ENCODE measurements around the gene KMT2E.
"Not testable (repeated sequence)": the region's sequence is repeated elsewhere in the genome, so short reads cannot be mapped to it uniquely, and the experiment has no call there.

KMT2E gene

DNA sequence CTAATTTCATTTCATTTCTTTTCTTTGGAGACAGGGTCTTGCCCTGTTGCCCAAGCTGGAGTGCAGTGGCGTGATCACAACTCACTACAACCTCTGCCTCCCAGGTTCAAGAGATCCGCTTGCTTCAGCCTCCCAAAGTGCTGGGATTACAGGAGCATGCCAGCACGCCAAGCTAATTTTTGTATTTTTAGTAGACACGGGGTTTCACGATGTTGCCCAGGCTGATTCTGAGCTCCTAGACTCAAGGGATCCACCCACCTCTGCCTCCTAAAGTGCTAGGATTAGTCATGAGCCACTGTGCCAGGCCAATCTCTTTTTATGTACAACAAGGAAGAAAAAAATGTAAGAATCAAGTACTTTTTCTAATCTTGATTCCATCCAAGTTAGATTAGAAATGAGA, 10.7 kb upstream of the KMT2E start:
- no peaks in the 10 kb centered on the region for H3K27me3 ChIP-seq
- H3K4me3 ChIP-seq (ENCODE audit: low read depth in 1 of 2, low read length in 1 of 2) = no peak overlapping the region
- H3K36me3 ChIP-seq = peaks cover 7% of the 10 kb centered on the region
- H3K9me3 ChIP-seq = no peaks in the 10 kb centered on the region
- TF ChIP-seq, protein P1, sequence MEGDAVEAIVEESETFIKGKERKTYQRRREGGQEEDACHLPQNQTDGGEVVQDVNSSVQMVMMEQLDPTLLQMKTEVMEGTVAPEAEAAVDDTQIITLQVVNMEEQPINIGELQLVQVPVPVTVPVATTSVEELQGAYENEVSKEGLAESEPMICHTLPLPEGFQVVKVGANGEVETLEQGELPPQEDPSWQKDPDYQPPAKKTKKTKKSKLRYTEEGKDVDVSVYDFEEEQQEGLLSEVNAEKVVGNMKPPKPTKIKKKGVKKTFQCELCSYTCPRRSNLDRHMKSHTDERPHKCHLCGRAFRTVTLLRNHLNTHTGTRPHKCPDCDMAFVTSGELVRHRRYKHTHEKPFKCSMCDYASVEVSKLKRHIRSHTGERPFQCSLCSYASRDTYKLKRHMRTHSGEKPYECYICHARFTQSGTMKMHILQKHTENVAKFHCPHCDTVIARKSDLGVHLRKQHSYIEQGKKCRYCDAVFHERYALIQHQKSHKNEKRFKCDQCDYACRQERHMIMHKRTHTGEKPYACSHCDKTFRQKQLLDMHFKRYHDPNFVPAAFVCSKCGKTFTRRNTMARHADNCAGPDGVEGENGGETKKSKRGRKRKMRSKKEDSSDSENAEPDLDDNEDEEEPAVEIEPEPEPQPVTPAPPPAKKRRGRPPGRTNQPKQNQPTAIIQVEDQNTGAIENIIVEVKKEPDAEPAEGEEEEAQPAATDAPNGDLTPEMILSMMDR (IDR thresholded peaks at IDR 0.05) = no peak
- peak overlapping the region; percentile 51 for H3K27ac ChIP-seq
- peaks cover 17 to 48% of the 10 kb centered on the region in 2 experiments for H3K4me1 ChIP-seq (ENCODE audit: control insufficient read depth in 1 of 2, insufficient read depth in 1 of 2, low read depth in 1 of 2, low read length in 1 of 2)

DNA sequence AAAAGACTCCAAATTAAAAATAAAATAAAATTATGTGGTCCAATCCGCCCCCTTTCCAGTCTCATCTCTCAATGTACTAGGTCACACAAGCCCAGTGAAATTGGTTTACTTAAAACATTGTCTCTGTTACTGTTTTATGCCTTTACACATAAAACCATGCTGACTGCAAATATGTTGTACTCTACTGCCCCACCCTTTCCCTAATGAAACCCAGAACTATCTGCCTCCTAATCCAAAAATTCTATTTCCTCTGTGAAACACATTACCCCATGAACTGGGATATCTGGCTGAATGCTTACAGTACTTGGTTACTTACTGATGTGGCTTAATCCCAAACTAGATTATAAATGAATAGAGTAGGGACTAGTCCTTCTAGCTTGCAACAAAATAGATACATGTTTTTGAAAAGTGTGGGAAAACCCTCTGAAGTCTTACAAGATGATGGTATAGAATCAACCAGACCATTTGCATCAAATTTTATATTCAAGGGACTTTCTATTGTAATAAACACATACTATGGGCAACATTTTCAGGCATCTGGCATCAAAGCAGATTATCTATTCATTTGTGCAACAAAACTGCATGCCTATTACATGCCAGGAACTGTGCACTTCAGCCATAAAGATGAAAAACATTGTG, 10.0 kb upstream of the KMT2E start:
- Histone ChIP-seq H3K4me3 (ENCODE audit: low read depth in 1 of 2, low read length in 1 of 2) (no peak overlapping the region), H3K27ac (peak overlapping the region; percentile 51), H3K36me3 (peaks cover 7% of the 10 kb centered on the region), H3K9me3 (no peaks in the 10 kb centered on the region), H3K27me3 (no peaks in the 10 kb centered on the region), H3K4me1 (ENCODE audit: control insufficient read depth in 1 of 2, insufficient read depth in 1 of 2, low read depth in 1 of 2, low read length in 1 of 2) (peaks cover 24 to 54% of the 10 kb centered on the region in 2 experiments)
- TF ChIP-seq, protein P1 (IDR thresholded peaks at IDR 0.05) = no peak

DNA sequence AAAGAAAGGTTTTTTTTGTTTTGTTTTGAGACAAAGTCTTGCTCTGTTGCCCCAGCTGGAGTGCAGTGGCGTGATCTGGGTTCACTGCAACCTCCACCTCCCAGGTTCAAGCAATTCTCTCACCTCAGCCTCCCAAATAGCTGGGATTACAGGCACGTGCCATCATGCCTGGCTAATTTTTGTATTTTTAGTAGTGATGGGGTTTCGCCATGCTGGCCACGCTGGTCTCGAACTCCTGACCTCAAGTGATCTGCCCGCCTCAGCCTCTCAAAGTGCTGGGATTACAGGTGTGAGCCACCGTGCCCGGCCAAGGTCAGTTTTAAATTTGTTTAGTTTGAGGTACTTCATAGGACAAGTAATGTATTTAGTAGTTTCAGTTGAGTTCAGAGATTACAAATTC, 9.0 kb upstream of the KMT2E start:
- not testable (repeated sequence) for H3K27me3 ChIP-seq; H3K36me3 ChIP-seq; H3K4me3 ChIP-seq (ENCODE audit: low read depth in 1 of 2, low read length in 1 of 2); H3K9me3 ChIP-seq
- Histone ChIP-seq H3K4me1 (ENCODE audit: control insufficient read depth in 1 of 2, insufficient read depth in 1 of 2, low read depth in 1 of 2, low read length in 1 of 2) (peaks cover 34 to 64% of the 10 kb centered on the region in 2 experiments), H3K27ac (peak overlapping the region; percentile 51)

DNA sequence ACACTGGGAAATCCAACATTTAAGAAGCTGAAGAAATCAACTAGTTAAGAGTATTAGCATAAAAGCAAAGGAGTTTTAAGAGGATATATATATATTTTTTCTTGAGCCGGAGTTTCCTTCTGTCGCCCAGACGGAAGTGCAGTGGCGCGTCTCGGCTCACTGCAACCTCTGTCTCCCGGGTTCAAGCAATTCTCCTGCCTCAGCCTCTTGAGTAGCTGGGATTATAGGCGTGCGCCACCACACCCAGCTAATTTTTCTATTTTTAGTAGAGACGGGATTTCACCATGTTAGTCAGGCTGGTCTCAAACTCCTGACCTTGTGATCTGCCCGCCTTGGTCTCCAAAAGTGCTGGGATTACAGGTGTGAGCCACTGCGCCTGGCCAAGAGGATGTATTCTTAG, 8.5 kb upstream of the KMT2E start:
- H3K9me3 ChIP-seq; H3K27me3 ChIP-seq; H3K4me3 ChIP-seq (ENCODE audit: low read depth in 1 of 2, low read length in 1 of 2); H3K36me3 ChIP-seq: not testable (repeated sequence)
- H3K27ac ChIP-seq = peak overlapping the region; percentile 51
- peaks cover 39 to 69% of the 10 kb centered on the region in 2 experiments for H3K4me1 ChIP-seq (ENCODE audit: control insufficient read depth in 1 of 2, insufficient read depth in 1 of 2, low read depth in 1 of 2, low read length in 1 of 2)

DNA sequence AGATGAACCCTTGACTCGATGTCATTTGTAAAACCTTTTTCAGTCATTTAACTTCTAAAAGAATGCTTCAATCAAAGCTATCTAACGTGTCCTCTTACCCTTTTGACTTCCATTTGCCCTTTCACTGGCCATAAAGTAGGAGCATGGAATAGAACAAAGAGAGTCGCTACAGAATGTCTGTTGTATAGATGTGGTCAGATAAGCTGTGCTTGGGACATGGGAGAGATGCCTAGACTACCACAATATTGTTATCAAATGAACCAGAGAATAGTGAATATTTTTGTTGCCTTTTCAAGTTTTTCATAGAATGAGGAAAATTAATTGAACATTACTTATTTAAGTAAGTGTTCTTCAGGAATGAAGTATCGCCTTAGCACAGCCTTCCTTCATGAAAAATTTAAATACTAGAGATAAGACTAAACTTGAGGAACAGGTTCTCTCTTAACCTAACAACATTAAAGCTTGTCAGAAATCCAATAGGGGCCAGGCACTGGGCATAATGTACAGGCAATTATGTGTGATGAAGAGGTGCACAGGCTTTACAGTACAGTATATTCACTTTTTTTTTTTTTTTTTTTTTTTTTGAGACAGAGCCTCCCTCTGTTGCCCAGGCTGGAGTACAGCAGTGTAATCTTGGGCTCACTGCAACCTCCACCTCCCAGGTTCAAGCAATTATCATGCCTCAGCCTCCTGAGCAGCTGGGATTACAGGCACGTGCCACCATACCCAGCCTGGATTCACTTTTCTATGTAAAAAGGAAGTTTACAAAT, 7.5 kb upstream of the KMT2E start:
- H3K36me3 ChIP-seq = peaks cover 7% of the 10 kb centered on the region
- no peak overlapping the region for H3K4me3 ChIP-seq (ENCODE audit: low read depth in 1 of 2, low read length in 1 of 2)
- H3K4me1 ChIP-seq (ENCODE audit: control insufficient read depth in 1 of 2, insufficient read depth in 1 of 2, low read depth in 1 of 2, low read length in 1 of 2) = peaks cover 49 to 71% of the 10 kb centered on the region in 2 experiments
- TF ChIP-seq, protein P1 (IDR thresholded peaks at IDR 0.05) = no peak
- peak overlapping the region; percentile 49 for H3K27ac ChIP-seq
- H3K27me3 ChIP-seq = no peaks in the 10 kb centered on the region
- H3K9me3 ChIP-seq = no peaks in the 10 kb centered on the region

DNA sequence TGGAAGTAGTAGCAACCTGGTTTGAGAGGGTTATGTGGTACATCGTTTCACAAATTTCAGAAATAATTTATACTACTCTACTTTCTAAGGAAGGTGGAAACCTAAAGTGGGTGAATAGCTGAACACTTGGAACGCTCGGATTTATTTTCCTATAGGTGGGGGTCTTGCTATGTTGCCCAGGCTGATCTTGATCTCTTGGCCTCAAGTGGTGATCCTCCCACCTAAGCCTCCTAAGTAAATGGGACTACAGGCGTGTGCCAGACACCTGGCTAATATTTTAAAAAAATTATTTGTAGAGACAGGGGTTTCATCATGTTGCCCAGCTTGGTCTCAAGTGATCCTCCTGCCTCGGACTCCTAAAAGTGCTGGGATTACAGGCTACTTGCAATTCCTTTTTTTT, 6.7 kb upstream of the KMT2E start:
- H3K27ac ChIP-seq = peak overlapping the region; percentile 49
- peaks cover 56 to 69% of the 10 kb centered on the region in 2 experiments for H3K4me1 ChIP-seq (ENCODE audit: control insufficient read depth in 1 of 2, insufficient read depth in 1 of 2, low read depth in 1 of 2, low read length in 1 of 2)
- no peaks in the 10 kb centered on the region for H3K9me3 ChIP-seq
- H3K27me3 ChIP-seq = no peaks in the 10 kb centered on the region
- TF ChIP-seq, protein P1 (IDR thresholded peaks at IDR 0.05) = no peak
- no peak overlapping the region for H3K4me3 ChIP-seq (ENCODE audit: low read depth in 1 of 2, low read length in 1 of 2)
- H3K36me3 ChIP-seq = peaks cover 7% of the 10 kb centered on the region

Measured in neutrophil (primary cell).